Panc1 (cell line): ENCODE results near the gene ADAMTS2.

Experiments
- POLR2AphosphoS5 ChIP-seq: IDR thresholded peaks from 2 replicates; pipeline ENCODE4 v1.6.1; 2012; ENCODE audit warnings: mild to moderate bottlenecking, low read depth, low read length, moderate library complexity
- TF ChIP-seq, protein P1 (sequence below): fragments of 450-650 bp; IDR thresholded peaks from 2 replicates; pipeline ENCODE4 v1.5.1; 2017; ENCODE audit warnings: mild to moderate bottlenecking

GRCh38 chr5:179239256-179240135, 105.8 kb downstream of the ADAMTS2 start:
- TF ChIP-seq, protein P1, sequence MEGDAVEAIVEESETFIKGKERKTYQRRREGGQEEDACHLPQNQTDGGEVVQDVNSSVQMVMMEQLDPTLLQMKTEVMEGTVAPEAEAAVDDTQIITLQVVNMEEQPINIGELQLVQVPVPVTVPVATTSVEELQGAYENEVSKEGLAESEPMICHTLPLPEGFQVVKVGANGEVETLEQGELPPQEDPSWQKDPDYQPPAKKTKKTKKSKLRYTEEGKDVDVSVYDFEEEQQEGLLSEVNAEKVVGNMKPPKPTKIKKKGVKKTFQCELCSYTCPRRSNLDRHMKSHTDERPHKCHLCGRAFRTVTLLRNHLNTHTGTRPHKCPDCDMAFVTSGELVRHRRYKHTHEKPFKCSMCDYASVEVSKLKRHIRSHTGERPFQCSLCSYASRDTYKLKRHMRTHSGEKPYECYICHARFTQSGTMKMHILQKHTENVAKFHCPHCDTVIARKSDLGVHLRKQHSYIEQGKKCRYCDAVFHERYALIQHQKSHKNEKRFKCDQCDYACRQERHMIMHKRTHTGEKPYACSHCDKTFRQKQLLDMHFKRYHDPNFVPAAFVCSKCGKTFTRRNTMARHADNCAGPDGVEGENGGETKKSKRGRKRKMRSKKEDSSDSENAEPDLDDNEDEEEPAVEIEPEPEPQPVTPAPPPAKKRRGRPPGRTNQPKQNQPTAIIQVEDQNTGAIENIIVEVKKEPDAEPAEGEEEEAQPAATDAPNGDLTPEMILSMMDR: no peak
- no peak for TF ChIP-seq POLR2AphosphoS5
